ENCODE results near the gene MCFD2.
A peak's percentile ranks its signal among the peaks of the same experiment; 100 is the strongest.

- TF ChIP-seq CTCF (IDR thresholded peaks at IDR 0.05) (peak in 2 of 7 experiments; percentile 8), POLR2A (IDR thresholded peaks at IDR 0.05) (peak; percentile 26 to 71 (median 67))
Measured at GRCh38 chr2:46913471-46914381, 1.9 kb downstream of the MCFD2 start.

Data from body of pancreas (tissue), 4 donors.